Measurements from ENCODE around the gene PUM2.

The PUM2 gene

GRCh38 chr2:20322527-20323300, 27.9 kb downstream of the PUM2 start:
- DNase-seq, result no peak
- Histone ChIP-seq H2AK5ac (ENCODE audit: low read length) (no peak overlapping the region), H3K9ac (ENCODE audit: low read length) (no peak overlapping the region), H3K27ac (ENCODE audit: low read depth, low read length) (no peak overlapping the region), H3K23ac (ENCODE audit: low read length) (no peak overlapping the region), H3K4ac (ENCODE audit: low read depth, low read length) (no peak overlapping the region), H3K27me3 (ENCODE audit: insufficient read depth, low read length, poor library complexity) (no peaks in the 10 kb centered on the region), H3K79me2 (ENCODE audit: control insufficient read depth, insufficient read depth, low read length) (peaks cover 23% of the 10 kb centered on the region), H2BK15ac (replicated peaks; ENCODE audit: low read depth) (no peak overlapping the region), H4K5ac (ENCODE audit: low read length) (no peak overlapping the region), H3K36me3 (ENCODE audit: control insufficient read depth, insufficient read depth, low read length) (peaks cover 1% of the 10 kb centered on the region), H2BK5ac (ENCODE audit: low read length) (no peak overlapping the region), H3K4me3 (ENCODE audit: low read length) (no peak overlapping the region), H3K18ac (ENCODE audit: low read length) (no peak overlapping the region), H3K4me1 (ENCODE audit: control insufficient read depth, low read depth, low read length) (no peaks in the 10 kb centered on the region), H3K79me1 (ENCODE audit: low read length) (peaks cover 3% of the 10 kb centered on the region), H3K56ac (ENCODE audit: low read length) (no peak overlapping the region), H4K8ac (ENCODE audit: low read depth, low read length) (no peak overlapping the region), H3K4me2 (ENCODE audit: low read length) (no peak overlapping the region), H2BK120ac (ENCODE audit: low read depth, low read length) (no peak overlapping the region)
- WGBS (ENCODE audit: extremely low coverage, insufficient coverage, low lambda C conversion rate), result no CpG with 5 or more reads among the region's 11 CpGs

- peaks cover 12% of the 10 kb centered on the region for H3K79me2 ChIP-seq (ENCODE audit: control insufficient read depth, insufficient read depth, low read length)
- no peak overlapping the region for H2BK120ac ChIP-seq (ENCODE audit: low read depth, low read length)
- no peak overlapping the region for H3K9ac ChIP-seq (ENCODE audit: low read length)
- no peak overlapping the region for H4K8ac ChIP-seq (ENCODE audit: low read depth, low read length)
- H3K4me1 ChIP-seq (ENCODE audit: control insufficient read depth, low read depth, low read length), result no peaks in the 10 kb centered on the region
- no peak overlapping the region for H2AK5ac ChIP-seq (ENCODE audit: low read length)
- no peak overlapping the region for H3K4ac ChIP-seq (ENCODE audit: low read depth, low read length)
- no peak overlapping the region for H4K5ac ChIP-seq (ENCODE audit: low read length)
- H2BK5ac ChIP-seq (ENCODE audit: low read length), result no peak overlapping the region
- H3K4me2 ChIP-seq (ENCODE audit: low read length), result no peak overlapping the region
- no peaks in the 10 kb centered on the region for H3K27me3 ChIP-seq (ENCODE audit: insufficient read depth, low read length, poor library complexity)
- H2BK15ac ChIP-seq (replicated peaks; ENCODE audit: low read depth), result no peak overlapping the region
- no peak for DNase-seq
- H3K23ac ChIP-seq (ENCODE audit: low read length), result no peak overlapping the region
- no peak overlapping the region for H3K4me3 ChIP-seq (ENCODE audit: low read length)
- no CpG with 5 or more reads among the region's 3 CpGs for WGBS (ENCODE audit: extremely low coverage, insufficient coverage, low lambda C conversion rate)
- H3K27ac ChIP-seq (ENCODE audit: low read depth, low read length), result no peak overlapping the region
- H3K79me1 ChIP-seq (ENCODE audit: low read length), result peaks cover 6% of the 10 kb centered on the region
- no peak overlapping the region for H3K56ac ChIP-seq (ENCODE audit: low read length)
- H3K18ac ChIP-seq (ENCODE audit: low read length), result no peak overlapping the region
- H3K36me3 ChIP-seq (ENCODE audit: control insufficient read depth, insufficient read depth, low read length), result peaks cover 3% of the 10 kb centered on the region
These were observed 33.0 kb downstream of the PUM2 start for GRCh38 chr2:20317690-20318089.

GRCh38 chr2:20317197-20317596, 33.4 kb downstream of the PUM2 start:
- H3K56ac ChIP-seq (ENCODE audit: low read length), result no peak overlapping the region
- no peak overlapping the region for H2BK120ac ChIP-seq (ENCODE audit: low read depth, low read length)
- H2BK15ac ChIP-seq (replicated peaks; ENCODE audit: low read depth), result no peak overlapping the region
- H4K5ac ChIP-seq (ENCODE audit: low read length), result no peak overlapping the region
- no peak overlapping the region for H2AK5ac ChIP-seq (ENCODE audit: low read length)
- no CpG with 5 or more reads among the region's 1 CpG for WGBS (ENCODE audit: extremely low coverage, insufficient coverage, low lambda C conversion rate)
- H2BK5ac ChIP-seq (ENCODE audit: low read length), result no peak overlapping the region
- H3K4me3 ChIP-seq (ENCODE audit: low read length), result no peak overlapping the region
- H3K23ac ChIP-seq (ENCODE audit: low read length), result no peak overlapping the region
- no peak for DNase-seq
- peak overlapping the region; percentile 44 for H3K27ac ChIP-seq (ENCODE audit: low read depth, low read length)
- peaks cover 3% of the 10 kb centered on the region for H3K36me3 ChIP-seq (ENCODE audit: control insufficient read depth, insufficient read depth, low read length)
- H3K9ac ChIP-seq (ENCODE audit: low read length), result no peak overlapping the region
- H4K8ac ChIP-seq (ENCODE audit: low read depth, low read length), result no peak overlapping the region
- no peak overlapping the region for H3K4ac ChIP-seq (ENCODE audit: low read depth, low read length)
- no peak overlapping the region for H3K18ac ChIP-seq (ENCODE audit: low read length)
- peaks cover 4% of the 10 kb centered on the region for H3K79me1 ChIP-seq (ENCODE audit: low read length)
- no peaks in the 10 kb centered on the region for H3K27me3 ChIP-seq (ENCODE audit: insufficient read depth, low read length, poor library complexity)
- no peaks in the 10 kb centered on the region for H3K4me1 ChIP-seq (ENCODE audit: control insufficient read depth, low read depth, low read length)
- H3K79me2 ChIP-seq (ENCODE audit: control insufficient read depth, insufficient read depth, low read length), result peaks cover 8% of the 10 kb centered on the region
- no peak overlapping the region for H3K4me2 ChIP-seq (ENCODE audit: low read length)

- DNase-seq, result peak; percentile 46
- no peak overlapping the region for H3K56ac ChIP-seq (ENCODE audit: low read length)
- no peaks in the 10 kb centered on the region for H3K27me3 ChIP-seq (ENCODE audit: insufficient read depth, low read length, poor library complexity)
- H3K4me2 ChIP-seq (ENCODE audit: low read length), result no peak overlapping the region
- H2BK120ac ChIP-seq (ENCODE audit: low read depth, low read length), result no peak overlapping the region
- H2AK5ac ChIP-seq (ENCODE audit: low read length), result no peak overlapping the region
- no CpG with 5 or more reads among the region's 4 CpGs for WGBS (ENCODE audit: extremely low coverage, insufficient coverage, low lambda C conversion rate)
- H3K36me3 ChIP-seq (ENCODE audit: control insufficient read depth, insufficient read depth, low read length), result peaks cover 3% of the 10 kb centered on the region
- no peak overlapping the region for H3K9ac ChIP-seq (ENCODE audit: low read length)
- H2BK5ac ChIP-seq (ENCODE audit: low read length), result no peak overlapping the region
- H3K27ac ChIP-seq (ENCODE audit: low read depth, low read length), result no peak overlapping the region
- H3K4me1 ChIP-seq (ENCODE audit: control insufficient read depth, low read depth, low read length), result no peaks in the 10 kb centered on the region
- H3K79me2 ChIP-seq (ENCODE audit: control insufficient read depth, insufficient read depth, low read length), result peaks cover 6% of the 10 kb centered on the region
- H3K23ac ChIP-seq (ENCODE audit: low read length), result no peak overlapping the region
- peaks cover 4% of the 10 kb centered on the region for H3K79me1 ChIP-seq (ENCODE audit: low read length)
- H4K8ac ChIP-seq (ENCODE audit: low read depth, low read length), result no peak overlapping the region
- H3K18ac ChIP-seq (ENCODE audit: low read length), result no peak overlapping the region
- no peak overlapping the region for H4K5ac ChIP-seq (ENCODE audit: low read length)
- no peak overlapping the region for H2BK15ac ChIP-seq (replicated peaks; ENCODE audit: low read depth)
- no peak overlapping the region for H3K4ac ChIP-seq (ENCODE audit: low read depth, low read length)
- no peak overlapping the region for H3K4me3 ChIP-seq (ENCODE audit: low read length)
These were observed 35.8 kb downstream of the PUM2 start for GRCh38 chr2:20314562-20315501.

GRCh38 chr2:20313659-20314058, 37.0 kb downstream of the PUM2 start:
- Histone ChIP-seq H2BK15ac (replicated peaks; ENCODE audit: low read depth) (no peak overlapping the region), H3K4me2 (ENCODE audit: low read length) (no peak overlapping the region), H3K36me3 (ENCODE audit: control insufficient read depth, insufficient read depth, low read length) (peaks cover 3% of the 10 kb centered on the region), H3K4me1 (ENCODE audit: control insufficient read depth, low read depth, low read length) (no peaks in the 10 kb centered on the region), H3K79me1 (ENCODE audit: low read length) (peaks cover 4% of the 10 kb centered on the region), H3K18ac (ENCODE audit: low read length) (no peak overlapping the region), H3K27me3 (ENCODE audit: insufficient read depth, low read length, poor library complexity) (no peaks in the 10 kb centered on the region), H3K79me2 (ENCODE audit: control insufficient read depth, insufficient read depth, low read length) (peaks cover 4% of the 10 kb centered on the region), H2BK120ac (ENCODE audit: low read depth, low read length) (no peak overlapping the region), H3K56ac (ENCODE audit: low read length) (no peak overlapping the region), H3K4ac (ENCODE audit: low read depth, low read length) (no peak overlapping the region), H4K5ac (ENCODE audit: low read length) (no peak overlapping the region), H3K23ac (ENCODE audit: low read length) (no peak overlapping the region), H3K4me3 (ENCODE audit: low read length) (no peak overlapping the region), H4K8ac (ENCODE audit: low read depth, low read length) (no peak overlapping the region), H2AK5ac (ENCODE audit: low read length) (no peak overlapping the region), H2BK5ac (ENCODE audit: low read length) (no peak overlapping the region), H3K27ac (ENCODE audit: low read depth, low read length) (no peak overlapping the region), H3K9ac (ENCODE audit: low read length) (no peak overlapping the region)
- WGBS (ENCODE audit: extremely low coverage, insufficient coverage, low lambda C conversion rate), result no CpG with 5 or more reads among the region's 3 CpGs
- no peak for DNase-seq

Measured in mesendoderm (in vitro differentiated cells).